ENCODE data around the gene TMEM115. TPM values are rescaled to one million over a fixed set of nuclear protein-coding genes. Genes with fewer than 3 reads are reported as not detected.
"Not testable (repeated sequence)": the region's sequence is repeated elsewhere in the genome, so short reads cannot be mapped to it uniquely, and the experiment has no call there.

The TMEM115 gene
- total and polyA plus RNA-seq, 2 donors = 17.3 to 21.9 TPM

GRCh38 chr3:50319181-50319893 lies 40.0 kb downstream of the TMEM115 start:
- H3K27me3 ChIP-seq (ENCODE audit: control insufficient read depth in 2 of 2, insufficient read depth in 1 of 2, low read length in 1 of 2) = no peaks in the 10 kb centered on the region
- H3K4me1 ChIP-seq (ENCODE audit: control insufficient read depth in 2 of 2, insufficient read depth in 2 of 2, low read length in 2 of 2) = peaks cover 8 to 29% of the 10 kb centered on the region in 2 donors
- DNase-seq (ENCODE audit: low read depth in 6 of 9, low spot score in 9 of 9) = no peak
- WGBS = 97% methylated on average over 16 of the region's 16 CpGs
- H3K27ac ChIP-seq (ENCODE audit: low read depth in 1 of 2, low read length in 1 of 2) = no peak overlapping the region
- H3K4me3 ChIP-seq (ENCODE audit: low read length in 2 of 2) = no peak overlapping the region
- H3K9me3 ChIP-seq (ENCODE audit: control insufficient read depth in 2 of 2, insufficient read depth in 1 of 2, low read length in 1 of 2) = no peaks in the 10 kb centered on the region
- peaks cover 4 to 6% of the 10 kb centered on the region in 2 donors for H3K36me3 ChIP-seq (ENCODE audit: control insufficient read depth in 2 of 2, insufficient read depth in 2 of 2, low read length in 1 of 2)

- Histone ChIP-seq H3K9me3 (ENCODE audit: control insufficient read depth in 2 of 2, insufficient read depth in 1 of 2, low read length in 1 of 2) (no peaks in the 10 kb centered on the region), H3K4me3 (ENCODE audit: low read length in 2 of 2) (no peak overlapping the region), H3K27me3 (ENCODE audit: control insufficient read depth in 2 of 2, insufficient read depth in 1 of 2, low read length in 1 of 2) (no peaks in the 10 kb centered on the region), H3K27ac (ENCODE audit: low read depth in 1 of 2, low read length in 1 of 2) (no peak overlapping the region), H3K4me1 (ENCODE audit: control insufficient read depth in 2 of 2, insufficient read depth in 2 of 2, low read length in 2 of 2) (peaks cover 8 to 26% of the 10 kb centered on the region in 2 donors), H3K36me3 (ENCODE audit: control insufficient read depth in 2 of 2, insufficient read depth in 2 of 2, low read length in 1 of 2) (peaks cover 0 to 3% of the 10 kb centered on the region in 2 donors)
- DNase-seq (ENCODE audit: low read depth in 6 of 9, low spot score in 9 of 9) = no peak
- WGBS = 81% methylated on average over 10 of the region's 10 CpGs
These were observed 40.7 kb downstream of the TMEM115 start for GRCh38 chr3:50318615-50319014.

- peaks cover 8 to 26% of the 10 kb centered on the region in 2 donors for H3K4me1 ChIP-seq (ENCODE audit: control insufficient read depth in 2 of 2, insufficient read depth in 2 of 2, low read length in 2 of 2)
- no peak for DNase-seq (ENCODE audit: low read depth in 6 of 9, low spot score in 9 of 9)
- H3K27ac ChIP-seq (ENCODE audit: low read depth in 1 of 2, low read length in 1 of 2) = no peak overlapping the region
- H3K9me3 ChIP-seq (ENCODE audit: control insufficient read depth in 2 of 2, insufficient read depth in 1 of 2, low read length in 1 of 2) = no peaks in the 10 kb centered on the region
- no peak overlapping the region for H3K4me3 ChIP-seq (ENCODE audit: low read length in 2 of 2)
- peaks cover 0 to 3% of the 10 kb centered on the region in 2 donors for H3K36me3 ChIP-seq (ENCODE audit: control insufficient read depth in 2 of 2, insufficient read depth in 2 of 2, low read length in 1 of 2)
- H3K27me3 ChIP-seq (ENCODE audit: control insufficient read depth in 2 of 2, insufficient read depth in 1 of 2, low read length in 1 of 2) = no peaks in the 10 kb centered on the region
- 93% methylated on average over 11 of the region's 11 CpGs for WGBS
These were observed 41.2 kb downstream of the TMEM115 start for GRCh38 chr3:50318163-50318562.

GRCh38 chr3:50317300-50317699 lies 42.0 kb downstream of the TMEM115 start:
- DNase-seq (ENCODE audit: low read depth in 6 of 9, low spot score in 9 of 9) = no peak
- no peak overlapping the region for H3K4me3 ChIP-seq (ENCODE audit: low read length in 2 of 2)
- H3K4me1 ChIP-seq (ENCODE audit: control insufficient read depth in 2 of 2, insufficient read depth in 2 of 2, low read length in 2 of 2) = peaks cover 8 to 24% of the 10 kb centered on the region in 2 donors
- peak overlapping the region in 1 of 2 donors; percentile 25 for H3K27ac ChIP-seq (ENCODE audit: low read depth in 1 of 2, low read length in 1 of 2)
- no peaks in the 10 kb centered on the region for H3K27me3 ChIP-seq (ENCODE audit: control insufficient read depth in 2 of 2, insufficient read depth in 1 of 2, low read length in 1 of 2)
- peaks cover 0 to 3% of the 10 kb centered on the region in 2 donors for H3K36me3 ChIP-seq (ENCODE audit: control insufficient read depth in 2 of 2, insufficient read depth in 2 of 2, low read length in 1 of 2)
- 90% methylated on average over 6 of the region's 6 CpGs for WGBS
- H3K9me3 ChIP-seq (ENCODE audit: control insufficient read depth in 2 of 2, insufficient read depth in 1 of 2, low read length in 1 of 2) = no peaks in the 10 kb centered on the region

- no peak for DNase-seq (ENCODE audit: low read depth in 6 of 9, low spot score in 9 of 9)
- Histone ChIP-seq H3K4me1 (ENCODE audit: control insufficient read depth in 2 of 2, insufficient read depth in 2 of 2, low read length in 2 of 2) (peaks cover 5 to 18% of the 10 kb centered on the region in 2 donors), H3K27ac (ENCODE audit: low read depth in 1 of 2, low read length in 1 of 2) (peak overlapping the region in 1 of 2 donors; percentile 25), H3K36me3 (ENCODE audit: control insufficient read depth in 2 of 2, insufficient read depth in 2 of 2, low read length in 1 of 2) (peaks cover 0 to 3% of the 10 kb centered on the region in 2 donors), H3K9me3 (ENCODE audit: control insufficient read depth in 2 of 2, insufficient read depth in 1 of 2, low read length in 1 of 2) (no peaks in the 10 kb centered on the region), H3K27me3 (ENCODE audit: control insufficient read depth in 2 of 2, insufficient read depth in 1 of 2, low read length in 1 of 2) (no peaks in the 10 kb centered on the region), H3K4me3 (ENCODE audit: low read length in 2 of 2) (no peak overlapping the region)
- WGBS = 82% methylated on average over 9 of the region's 9 CpGs
These were observed 42.6 kb downstream of the TMEM115 start for GRCh38 chr3:50316657-50317242.

- no peak overlapping the region for H3K27ac ChIP-seq (ENCODE audit: low read depth in 1 of 2, low read length in 1 of 2)
- DNase-seq (ENCODE audit: low read depth in 6 of 9, low spot score in 9 of 9) = no peak
- no peaks in the 10 kb centered on the region for H3K9me3 ChIP-seq (ENCODE audit: control insufficient read depth in 2 of 2, insufficient read depth in 1 of 2, low read length in 1 of 2)
- H3K4me3 ChIP-seq (ENCODE audit: low read length in 2 of 2) = no peak overlapping the region
- peaks cover 0 to 7% of the 10 kb centered on the region in 2 donors for H3K4me1 ChIP-seq (ENCODE audit: control insufficient read depth in 2 of 2, insufficient read depth in 2 of 2, low read length in 2 of 2)
- H3K27me3 ChIP-seq (ENCODE audit: control insufficient read depth in 2 of 2, insufficient read depth in 1 of 2, low read length in 1 of 2) = no peaks in the 10 kb centered on the region
- WGBS = over 99% methylated on average over 4 of the region's 4 CpGs
- peaks cover 0 to 3% of the 10 kb centered on the region in 2 donors for H3K36me3 ChIP-seq (ENCODE audit: control insufficient read depth in 2 of 2, insufficient read depth in 2 of 2, low read length in 1 of 2)
These were observed 44.5 kb downstream of the TMEM115 start for GRCh38 chr3:50314816-50315215.

- Histone ChIP-seq H3K4me1 (ENCODE audit: control insufficient read depth in 2 of 2, insufficient read depth in 2 of 2, low read length in 2 of 2) (peaks cover 0 to 6% of the 10 kb centered on the region in 2 donors), H3K9me3 (ENCODE audit: control insufficient read depth in 2 of 2, insufficient read depth in 1 of 2, low read length in 1 of 2) (peaks cover 0 to 3% of the 10 kb centered on the region in 2 donors), H3K27ac (ENCODE audit: low read depth in 1 of 2, low read length in 1 of 2) (no peak overlapping the region), H3K36me3 (ENCODE audit: control insufficient read depth in 2 of 2, insufficient read depth in 2 of 2, low read length in 1 of 2) (no peaks in the 10 kb centered on the region), H3K27me3 (ENCODE audit: control insufficient read depth in 2 of 2, insufficient read depth in 1 of 2, low read length in 1 of 2) (no peaks in the 10 kb centered on the region), H3K4me3 (ENCODE audit: low read length in 2 of 2) (no peak overlapping the region)
- no peak for DNase-seq (ENCODE audit: low read depth in 6 of 9, low spot score in 9 of 9)
- WGBS = 95% methylated on average over 3 of the region's 3 CpGs
These were observed 45.0 kb downstream of the TMEM115 start for GRCh38 chr3:50314342-50314741.

- H3K27me3 ChIP-seq (ENCODE audit: control insufficient read depth in 2 of 2, insufficient read depth in 1 of 2, low read length in 1 of 2); H3K36me3 ChIP-seq (ENCODE audit: control insufficient read depth in 2 of 2, insufficient read depth in 2 of 2, low read length in 1 of 2); H3K4me3 ChIP-seq (ENCODE audit: low read length in 2 of 2); DNase-seq (ENCODE audit: low read depth in 6 of 9, low spot score in 9 of 9); H3K4me1 ChIP-seq (ENCODE audit: control insufficient read depth in 2 of 2, insufficient read depth in 2 of 2, low read length in 2 of 2); H3K27ac ChIP-seq (ENCODE audit: low read depth in 1 of 2, low read length in 1 of 2): not testable (repeated sequence)
- H3K9me3 ChIP-seq (ENCODE audit: control insufficient read depth in 2 of 2, insufficient read depth in 1 of 2, low read length in 1 of 2) = peaks cover 0 to 24% of the 10 kb centered on the region in 2 donors
- whole genome bisulfite sequencing = 98% methylated on average over 32 of the region's 32 CpGs
These were observed 47.3 kb downstream of the TMEM115 start for GRCh38 chr3:50312041-50312440.

Measured in thymus (tissue), 11 donors.